ENCODE results near the gene C1orf21.

Gene C1orf21

GRCh38 chr1:184392779-184393522 is 6.1 kb downstream of the C1orf21 start:
- DNase-seq (ENCODE audit: insufficient read length, low spot score) (no peak), FAIRE-seq (no peak)
- TF ChIP-seq SPI1 (IDR thresholded peaks at IDR 0.05; ENCODE audit: low read depth, low read length) (no peak), POU2F2 (IDR thresholded peaks at IDR 0.05; ENCODE audit: low read depth, low read length) (no peak), POLR2A (IDR thresholded peaks at IDR 0.05; ENCODE audit: low read depth, low read length) (no peak), POLR2AphosphoS5 (IDR thresholded peaks at IDR 0.05; ENCODE audit: low read depth, low read length) (no peak), PAX5 (IDR thresholded peaks at IDR 0.05; ENCODE audit: insufficient read depth, low read length, severe bottlenecking) (no peak), TAF1 (IDR thresholded peaks at IDR 0.05; ENCODE audit: low read depth, low read length) (no peak)

GRCh38 chr1:184393962-184394361 is 7.1 kb downstream of the C1orf21 start:
- DNase-seq (ENCODE audit: insufficient read length, low spot score) (no peak), FAIRE-seq (no peak)
- no peak for TF ChIP-seq PAX5 (IDR thresholded peaks at IDR 0.05; ENCODE audit: insufficient read depth, low read length, severe bottlenecking)
- TF ChIP-seq POLR2AphosphoS5 (IDR thresholded peaks at IDR 0.05; ENCODE audit: low read depth, low read length), result no peak

- no peak for DNase-seq (ENCODE audit: insufficient read length, low spot score)
- FAIRE-seq, result no peak
- no peak for TF ChIP-seq PAX5 (IDR thresholded peaks at IDR 0.05; ENCODE audit: insufficient read depth, low read length, severe bottlenecking)
- no peak for TF ChIP-seq POLR2A (IDR thresholded peaks at IDR 0.05; ENCODE audit: low read depth, low read length)
- TF ChIP-seq SPI1 (IDR thresholded peaks at IDR 0.05; ENCODE audit: low read depth, low read length), result no peak
- TF ChIP-seq POLR2AphosphoS5 (IDR thresholded peaks at IDR 0.05; ENCODE audit: low read depth, low read length), result no peak
- no peak for TF ChIP-seq TAF1 (IDR thresholded peaks at IDR 0.05; ENCODE audit: low read depth, low read length)
- no peak for TF ChIP-seq POU2F2 (IDR thresholded peaks at IDR 0.05; ENCODE audit: low read depth, low read length)
Measured at GRCh38 chr1:184395370-184395769, 8.5 kb downstream of the C1orf21 start.

- TF ChIP-seq TAF1 (IDR thresholded peaks at IDR 0.05; ENCODE audit: low read depth, low read length) (no peak), POU2F2 (IDR thresholded peaks at IDR 0.05; ENCODE audit: low read depth, low read length) (no peak), POLR2A (IDR thresholded peaks at IDR 0.05; ENCODE audit: low read depth, low read length) (no peak), SPI1 (IDR thresholded peaks at IDR 0.05; ENCODE audit: low read depth, low read length) (no peak), PAX5 (IDR thresholded peaks at IDR 0.05; ENCODE audit: insufficient read depth, low read length, severe bottlenecking) (no peak), POLR2AphosphoS5 (IDR thresholded peaks at IDR 0.05; ENCODE audit: low read depth, low read length) (no peak)
- FAIRE-seq, result no peak
- no peak for DNase-seq (ENCODE audit: insufficient read length, low spot score)
Measured at GRCh38 chr1:184395937-184396480, 9.2 kb downstream of the C1orf21 start.

- TF ChIP-seq PAX5 (IDR thresholded peaks at IDR 0.05; ENCODE audit: insufficient read depth, low read length, severe bottlenecking) (no peak), TAF1 (IDR thresholded peaks at IDR 0.05; ENCODE audit: low read depth, low read length) (no peak), POU2F2 (IDR thresholded peaks at IDR 0.05; ENCODE audit: low read depth, low read length) (no peak), POLR2AphosphoS5 (IDR thresholded peaks at IDR 0.05; ENCODE audit: low read depth, low read length) (no peak), SPI1 (IDR thresholded peaks at IDR 0.05; ENCODE audit: low read depth, low read length) (no peak), POLR2A (IDR thresholded peaks at IDR 0.05; ENCODE audit: low read depth, low read length) (no peak)
- FAIRE-seq (no peak), DNase-seq (ENCODE audit: insufficient read length, low spot score) (no peak)
Measured at GRCh38 chr1:184399192-184399847, 12.5 kb downstream of the C1orf21 start.

GRCh38 chr1:184403961-184404726 is 17.3 kb downstream of the C1orf21 start:
- TF ChIP-seq PAX5 (IDR thresholded peaks at IDR 0.05; ENCODE audit: insufficient read depth, low read length, severe bottlenecking), result no peak
- no peak for TF ChIP-seq POU2F2 (IDR thresholded peaks at IDR 0.05; ENCODE audit: low read depth, low read length)
- no peak for TF ChIP-seq POLR2AphosphoS5 (IDR thresholded peaks at IDR 0.05; ENCODE audit: low read depth, low read length)
- no peak for TF ChIP-seq POLR2A (IDR thresholded peaks at IDR 0.05; ENCODE audit: low read depth, low read length)
- TF ChIP-seq TAF1 (IDR thresholded peaks at IDR 0.05; ENCODE audit: low read depth, low read length), result no peak
- no peak for TF ChIP-seq SPI1 (IDR thresholded peaks at IDR 0.05; ENCODE audit: low read depth, low read length)
- FAIRE-seq, result no peak
- DNase-seq (ENCODE audit: insufficient read length, low spot score), result no peak

GRCh38 chr1:184404727-184405027 is 17.8 kb downstream of the C1orf21 start:
- TF ChIP-seq PAX5 (IDR thresholded peaks at IDR 0.05; ENCODE audit: insufficient read depth, low read length, severe bottlenecking), result no peak
- no peak for TF ChIP-seq POLR2A (IDR thresholded peaks at IDR 0.05; ENCODE audit: low read depth, low read length)
- no peak for TF ChIP-seq POU2F2 (IDR thresholded peaks at IDR 0.05; ENCODE audit: low read depth, low read length)
- TF ChIP-seq SPI1 (IDR thresholded peaks at IDR 0.05; ENCODE audit: low read depth, low read length), result no peak
- no peak for TF ChIP-seq TAF1 (IDR thresholded peaks at IDR 0.05; ENCODE audit: low read depth, low read length)
- TF ChIP-seq POLR2AphosphoS5 (IDR thresholded peaks at IDR 0.05; ENCODE audit: low read depth, low read length), result no peak
- no peak for FAIRE-seq
- DNase-seq (ENCODE audit: insufficient read length, low spot score), result no peak

- DNase-seq (ENCODE audit: insufficient read length, low spot score) (no peak), FAIRE-seq (no peak)
- no peak for TF ChIP-seq PAX5 (IDR thresholded peaks at IDR 0.05; ENCODE audit: insufficient read depth, low read length, severe bottlenecking)
- no peak for TF ChIP-seq TAF1 (IDR thresholded peaks at IDR 0.05; ENCODE audit: low read depth, low read length)
- no peak for TF ChIP-seq SPI1 (IDR thresholded peaks at IDR 0.05; ENCODE audit: low read depth, low read length)
- no peak for TF ChIP-seq POLR2A (IDR thresholded peaks at IDR 0.05; ENCODE audit: low read depth, low read length)
Measured at GRCh38 chr1:184405094-184405800, 18.4 kb downstream of the C1orf21 start.

- no peak for TF ChIP-seq POLR2A (IDR thresholded peaks at IDR 0.05; ENCODE audit: low read depth, low read length)
- TF ChIP-seq SPI1 (IDR thresholded peaks at IDR 0.05; ENCODE audit: low read depth, low read length), result no peak
- TF ChIP-seq PAX5 (IDR thresholded peaks at IDR 0.05; ENCODE audit: insufficient read depth, low read length, severe bottlenecking), result no peak
- no peak for TF ChIP-seq TAF1 (IDR thresholded peaks at IDR 0.05; ENCODE audit: low read depth, low read length)
- TF ChIP-seq POLR2AphosphoS5 (IDR thresholded peaks at IDR 0.05; ENCODE audit: low read depth, low read length), result no peak
- no peak for TF ChIP-seq POU2F2 (IDR thresholded peaks at IDR 0.05; ENCODE audit: low read depth, low read length)
- DNase-seq (ENCODE audit: insufficient read length, low spot score) (no peak), FAIRE-seq (no peak)
Measured at GRCh38 chr1:184405801-184406142, 18.9 kb downstream of the C1orf21 start.

Data from GM12891 (cell line).